H9 (cell line): Measurements from ENCODE around the gene RNF220. TPM values are rescaled to one million over a fixed set of nuclear protein-coding genes. Genes with fewer than 3 reads are reported as not detected.

Experiments used
- DNase-seq: peaks from one replicate; pipeline ENCODE4 v3.0.0-alpha.2; 2017
- H2AFZ ChIP-seq: one replicate; pipeline ENCODE4 v1.6.1; 2013; ENCODE audit warnings: mild to moderate bottlenecking, low read length, control low read depth, moderate library complexity
- H2AK5ac ChIP-seq: 2 replicates; pipeline ENCODE4 v1.6.1; 2013; ENCODE audit warnings: low read length, control low read depth, mixed read lengths; ENCODE audit not compliant: insufficient read length
- H2BK120ac ChIP-seq: one replicate; pipeline ENCODE4 v1.6.1; 2013; ENCODE audit warnings: low read depth, mild to moderate bottlenecking, low read length, control low read depth, inconsistent platforms; ENCODE audit not compliant: poor library complexity, severe bottlenecking
- H2BK12ac ChIP-seq: 2 replicates; pipeline ENCODE4 v1.6.1; 2013; ENCODE audit warnings: low read length, control low read depth, mixed read lengths, low read depth; ENCODE audit not compliant: insufficient read length
- H2BK15ac ChIP-seq: 2 replicates; pipeline ENCODE4 v1.6.1; 2013; ENCODE audit warnings: low read depth, low read length, control low read depth
- H2BK20ac ChIP-seq: one replicate; pipeline ENCODE4 v1.6.1; 2013; ENCODE audit warnings: low read depth, mild to moderate bottlenecking, low read length, control low read depth, inconsistent platforms; ENCODE audit not compliant: poor library complexity, severe bottlenecking
- H2BK5ac ChIP-seq: 2 replicates; pipeline ENCODE4 v1.6.1; 2013; ENCODE audit warnings: low read length, control low read depth, mixed read lengths; ENCODE audit not compliant: insufficient read length
- H3K14ac ChIP-seq: 2 replicates; pipeline ENCODE4 v1.6.1; 2013; ENCODE audit warnings: low read length, control low read depth; ENCODE audit not compliant: insufficient read depth
- H3K18ac ChIP-seq: 2 replicates; pipeline ENCODE4 v1.6.1; 2013; ENCODE audit warnings: low read depth, mild to moderate bottlenecking, mixed read lengths, low read length, control low read depth; ENCODE audit not compliant: insufficient read length
- H3K23ac ChIP-seq: 2 replicates; pipeline ENCODE4 v1.6.1; 2013; ENCODE audit warnings: low read length, control low read depth, mixed read lengths, low read depth; ENCODE audit not compliant: insufficient read length
- H3K23me2 ChIP-seq: 2 replicates; pipeline ENCODE4 v1.6.1; 2013; ENCODE audit warnings: low read depth, mild to moderate bottlenecking, mixed read lengths, low read length, control low read depth; ENCODE audit not compliant: insufficient read length, poor library complexity, severe bottlenecking
- H3K27ac ChIP-seq: 2 replicates; pipeline ENCODE4 v1.5.1; 2013; ENCODE audit warnings: low read length, control low read depth, mixed read lengths, low read depth; ENCODE audit not compliant: insufficient read length
- H3K27me3 ChIP-seq: 2 replicates; pipeline ENCODE4 v1.6.1; 2013; ENCODE audit warnings: low read length, control low read depth, inconsistent platforms; ENCODE audit not compliant: insufficient read depth
- H3K4ac ChIP-seq: 2 replicates; pipeline ENCODE4 v1.6.1; 2013; ENCODE audit warnings: low read depth, mild to moderate bottlenecking, control low read depth, inconsistent platforms, low read length, moderate library complexity
- H3K4me1 ChIP-seq: 2 replicates; pipeline ENCODE4 v1.6.1; 2013; ENCODE audit warnings: low read length, control low read depth, inconsistent platforms; ENCODE audit not compliant: insufficient read depth
- H3K4me2 ChIP-seq: 2 replicates; pipeline ENCODE4 v1.6.1; 2013; ENCODE audit warnings: low read length, control low read depth, mixed read lengths; ENCODE audit not compliant: insufficient read length, insufficient read depth
- H3K56ac ChIP-seq: 2 replicates; pipeline ENCODE4 v1.6.1; 2013; ENCODE audit warnings: low read depth, mild to moderate bottlenecking, mixed read lengths, low read length, control low read depth; ENCODE audit not compliant: insufficient read length
- H3K79me1 ChIP-seq: 2 replicates; pipeline ENCODE4 v1.6.1; 2013; ENCODE audit warnings: low read depth, mild to moderate bottlenecking, moderate library complexity, low read length, control low read depth, inconsistent platforms; ENCODE audit not compliant: insufficient read depth, poor library complexity, severe bottlenecking
- H3K79me2 ChIP-seq: 2 replicates; pipeline ENCODE4 v1.6.1; 2013; ENCODE audit warnings: low read length, control low read depth, inconsistent platforms; ENCODE audit not compliant: insufficient read depth
- H3K9ac ChIP-seq: 2 replicates; pipeline ENCODE4 v1.6.1; 2013; ENCODE audit warnings: low read length, control low read depth, mixed read lengths; ENCODE audit not compliant: insufficient read length; ENCODE audit errors: extremely low read depth
- H3K9me3 ChIP-seq: one replicate; pipeline ENCODE4 v1.6.1; 2013; ENCODE audit warnings: low read depth, low read length, inconsistent platforms; ENCODE audit not compliant: control insufficient read depth
- H3T11ph ChIP-seq: one replicate; pipeline ENCODE4 v1.6.1; 2013; ENCODE audit warnings: mild to moderate bottlenecking, low read length, control low read depth, inconsistent platforms
- H4K20me1 ChIP-seq: one replicate; pipeline ENCODE4 v1.6.1; 2013; ENCODE audit not compliant: control insufficient read depth, insufficient read length, insufficient read depth
- H4K5ac ChIP-seq: 2 replicates; pipeline ENCODE4 v1.6.1; 2013; ENCODE audit warnings: low read depth, mild to moderate bottlenecking, mixed read lengths, low read length, control low read depth; ENCODE audit not compliant: insufficient read length
- H4K8ac ChIP-seq: replicated peaks from 2 replicates; pipeline ENCODE4 v1.6.1; 2013; ENCODE audit warnings: low read length, control low read depth, mixed read lengths, low read depth; ENCODE audit not compliant: insufficient read length
- H4K91ac ChIP-seq: 2 replicates; pipeline ENCODE4 v1.6.1; 2013; ENCODE audit warnings: low read depth, mild to moderate bottlenecking, moderate library complexity, mixed read lengths, low read length, control low read depth; ENCODE audit not compliant: insufficient read length
- H3K27ac Mint-ChIP-seq, 3 experiments: 2 replicates in 2 of 3; 3 replicates in 1 of 3; pipeline ENCODE4 v1.8.0; 2020 to 2021; ENCODE audit warnings: mixed read lengths in 3 of 3, mild to moderate bottlenecking in 1 of 3, moderate library complexity in 1 of 3
- H3K27me3 Mint-ChIP-seq: 2 replicates; pipeline ENCODE4 v1.8.0; 2021; ENCODE audit warnings: low read depth, mild to moderate bottlenecking, moderate library complexity, mixed read lengths
- H3K36me3 Mint-ChIP-seq, 3 experiments: 2 replicates in 2 of 3; 3 replicates in 1 of 3; pipeline ENCODE4 v1.8.0; 2020 to 2021; ENCODE audit warnings: low read depth in 3 of 3, mixed read lengths in 3 of 3; ENCODE audit not compliant: insufficient read depth in 1 of 3
- H3K4me1 Mint-ChIP-seq, 2 experiments: 2 replicates each; pipeline ENCODE4 v1.8.0; 2020; ENCODE audit warnings: mixed read lengths in 2 of 2
- H3K4me3 Mint-ChIP-seq, 2 experiments: 2 replicates in 1 of 2; 3 replicates in 1 of 2; pipeline ENCODE4 v1.8.0; 2020 to 2021; ENCODE audit warnings: mild to moderate bottlenecking in 2 of 2, mixed read lengths in 2 of 2, moderate library complexity in 1 of 2
- H3K9me3 Mint-ChIP-seq, 2 experiments: 2 replicates in 1 of 2; 3 replicates in 1 of 2; pipeline ENCODE4 v1.8.0; 2020; ENCODE audit warnings: mild to moderate bottlenecking in 2 of 2, mixed read lengths in 2 of 2, moderate library complexity in 1 of 2
- WGBS: extraction: QIAGEN DNeasy Blood & Tissue Kit; methylation state at CpG from one replicate; pipeline ENCODE4 v1.1.7; 2013; ENCODE audit warnings: missing lambda C conversion rate, low lambda C conversion rate, mixed read lengths; ENCODE audit not compliant: insufficient read length; ENCODE audit errors: extremely low coverage; 5-methylcytosine and 5-hydroxymethylcytosine counted together
- long read RNA-seq: library from polyadenylated mRNA; unstranded; transcript quantifications from one replicate; pipeline ENCODE4 v2.0.0, GENCODE V29; 2020
- total RNA-seq: library from RNA; stranded (reverse); gene quantifications from 2 replicates; pipeline ENCODE4 v1.2.1, GENCODE V29; 2021
- TF ChIP-seq, protein P1 (sequence below): fragments of 200-600 bp; sonication (generic); conservative IDR thresholded peaks from 3 replicates; pipeline ENCODE4 v1.8.0; 2021; ENCODE audit warnings: antibody characterized with exemption, mild to moderate bottlenecking

RNF220 gene
- 109 and 115 TPM in 2 replicates for total RNA-seq
- long read RNA-seq, partial matches to known transcripts, result 10 of 18 reads
- long read RNA-seq, other reads (novel, unspliced or antisense), result 8 of 18 reads

- Histone ChIP-seq H3K27me3 (peaks cover 29% of the 10 kb centered on the region; the same call in 1 of the 2 replicates), H3K4me2 (peak within 1 kb of the TSS; percentile 83), H3K14ac (no peak within 1 kb of the TSS), H3K9ac (peak within 1 kb of the TSS; percentile 65), H3K27ac (no peak within 1 kb of the TSS), H4K5ac (no peak within 1 kb of the TSS), H2AK5ac (no peak within 1 kb of the TSS), H2AFZ (no peak within 1 kb of the TSS), H3K56ac (no peak within 1 kb of the TSS), H2BK20ac (no peak within 1 kb of the TSS), H2BK120ac (no peak within 1 kb of the TSS), H3K9me3 (no peaks in the 10 kb centered on the region), H2BK15ac (no peak within 1 kb of the TSS), H3K23me2 (peaks cover 29% of the 10 kb centered on the region), H3T11ph (no peak within 1 kb of the TSS), H3K79me2 (no peaks in the 10 kb centered on the region), H2BK5ac (no peak within 1 kb of the TSS), H4K20me1 (no peaks in the 10 kb centered on the region), H3K79me1 (no peaks in the 10 kb centered on the region), H3K4me1 (no peaks in the 10 kb centered on the region; the same call in 1 of the 2 replicates), H3K4ac (no peak within 1 kb of the TSS), H4K8ac (no peak within 1 kb of the TSS), H3K23ac (no peak within 1 kb of the TSS), H4K91ac (no peak within 1 kb of the TSS), H2BK12ac (no peak within 1 kb of the TSS), H3K18ac (peak within 1 kb of the TSS; percentile 16)
- H3K27ac Mint-ChIP-seq, result peak within 1 kb of the TSS in 2 of 3 experiments; percentile 91 to 96; a peak in 4 of 7 replicates
- peaks cover 9 to 15% of the 10 kb centered on the region in 2 experiments for H3K4me1 Mint-ChIP-seq
- H3K4me3 Mint-ChIP-seq, result peak within 1 kb of the TSS; percentile 88 to 99
- no peaks in the 10 kb centered on the region; a peak in 1 of 5 replicates for H3K9me3 Mint-ChIP-seq
- DNase-seq, result peak; percentile 82
- no peaks in the 10 kb centered on the region for H3K36me3 Mint-ChIP-seq
- H3K27me3 Mint-ChIP-seq, result peaks cover 61% of the 10 kb centered on the region
- no CpG with 5 or more reads among the region's 55 CpGs for WGBS
- TF ChIP-seq, protein P1, sequence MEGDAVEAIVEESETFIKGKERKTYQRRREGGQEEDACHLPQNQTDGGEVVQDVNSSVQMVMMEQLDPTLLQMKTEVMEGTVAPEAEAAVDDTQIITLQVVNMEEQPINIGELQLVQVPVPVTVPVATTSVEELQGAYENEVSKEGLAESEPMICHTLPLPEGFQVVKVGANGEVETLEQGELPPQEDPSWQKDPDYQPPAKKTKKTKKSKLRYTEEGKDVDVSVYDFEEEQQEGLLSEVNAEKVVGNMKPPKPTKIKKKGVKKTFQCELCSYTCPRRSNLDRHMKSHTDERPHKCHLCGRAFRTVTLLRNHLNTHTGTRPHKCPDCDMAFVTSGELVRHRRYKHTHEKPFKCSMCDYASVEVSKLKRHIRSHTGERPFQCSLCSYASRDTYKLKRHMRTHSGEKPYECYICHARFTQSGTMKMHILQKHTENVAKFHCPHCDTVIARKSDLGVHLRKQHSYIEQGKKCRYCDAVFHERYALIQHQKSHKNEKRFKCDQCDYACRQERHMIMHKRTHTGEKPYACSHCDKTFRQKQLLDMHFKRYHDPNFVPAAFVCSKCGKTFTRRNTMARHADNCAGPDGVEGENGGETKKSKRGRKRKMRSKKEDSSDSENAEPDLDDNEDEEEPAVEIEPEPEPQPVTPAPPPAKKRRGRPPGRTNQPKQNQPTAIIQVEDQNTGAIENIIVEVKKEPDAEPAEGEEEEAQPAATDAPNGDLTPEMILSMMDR, result no peak
Observed at GRCh38 chr1:44405031-44405797, at the start of gene RNF220. RNF220 (plus strand) TSS chr1:44405255.
